Neural cell (in vitro differentiated cells): ENCODE results near the gene AGAP5.
"Not testable (repeated sequence)": the region's sequence is repeated elsewhere in the genome, so short reads cannot be mapped to it uniquely, and the experiment has no call there.

Experiments used
- EZH2 ChIP-seq: fragments of 200-600, 300-800 bp; shearing (Covaris generic), sonication (generic); IDR thresholded peaks from 2 replicates; pipeline ENCODE4 v1.6.1; 2014; ENCODE audit warnings: antibody characterized with exemption, low read length, borderline replicate concordance, mild to moderate bottlenecking; ENCODE audit not compliant: insufficient read depth, poor library complexity, severe bottlenecking
- POLR2AphosphoS5 ChIP-seq: IDR thresholded peaks from 2 replicates; pipeline ENCODE4 v1.6.1; 2012

DNA sequence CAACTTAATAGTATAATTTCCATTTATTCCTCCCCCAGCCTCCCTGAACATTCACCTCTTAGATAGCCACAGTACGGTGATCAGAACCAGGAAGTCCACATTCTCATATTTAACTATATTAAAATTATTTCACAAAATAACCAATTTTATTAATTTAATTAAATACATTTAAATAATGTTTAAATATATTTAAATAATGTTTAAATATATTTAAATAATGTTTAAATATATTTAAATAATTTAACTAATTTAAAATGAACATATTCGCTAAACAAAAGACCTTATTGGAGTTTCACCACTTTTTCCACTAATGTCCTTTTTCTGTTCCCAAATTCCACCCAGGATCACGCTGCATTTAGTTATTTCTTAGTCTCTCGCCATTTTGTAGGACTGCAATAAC is 29.5 kb downstream of the AGAP5 start:
- not testable (repeated sequence) for TF ChIP-seq POLR2AphosphoS5, EZH2
